ENCODE data around the gene CCDC74B. TPM values are rescaled to one million over a fixed set of nuclear protein-coding genes. Genes with fewer than 3 reads are reported as not detected.
A peak's percentile ranks its signal among the peaks of the same experiment; 100 is the strongest.
"Not testable (repeated sequence)": the region's sequence is repeated elsewhere in the genome, so short reads cannot be mapped to it uniquely, and the experiment has no call there.

The CCDC74B gene
- total and polyA plus RNA-seq, 10 donors: 0.27 to 2.5 (median 0.59) TPM; not detected in 2

DNA sequence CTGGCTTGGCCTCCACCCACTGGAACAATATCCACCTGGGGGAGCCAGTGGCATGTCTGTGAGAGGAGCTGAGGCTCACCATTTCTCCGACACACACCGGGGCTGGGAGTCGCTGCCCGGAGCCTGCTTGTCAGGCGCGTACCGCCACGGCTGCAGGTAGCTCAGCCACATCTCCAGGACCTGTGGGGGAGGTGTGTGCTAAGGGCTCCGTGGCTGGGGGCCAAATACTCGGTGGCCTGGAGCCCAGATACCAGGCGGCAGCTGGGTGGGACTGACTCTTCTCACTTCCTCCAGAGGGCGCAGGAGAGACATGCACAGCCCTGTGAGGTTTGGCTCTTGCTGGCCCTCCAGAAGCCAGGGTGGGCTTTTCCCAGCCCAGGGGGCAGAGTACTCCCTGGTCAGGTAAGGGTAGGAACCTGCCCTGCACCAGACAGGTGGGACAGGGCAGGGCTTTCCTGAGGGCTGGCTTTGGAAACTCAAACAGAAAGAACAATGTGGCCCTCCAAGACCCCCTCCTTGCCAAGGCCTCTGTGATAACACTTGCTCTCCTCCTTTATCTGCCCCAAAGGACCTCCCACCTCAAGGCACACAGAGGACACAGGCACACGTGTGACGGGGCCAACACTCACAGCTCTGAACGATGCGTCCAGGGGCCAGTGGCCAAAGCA, 11.2 kb upstream of the CCDC74B start:
- H3K4me1 ChIP-seq: peaks cover 0 to 31% (median 10%) of the 10 kb centered on the region in 6 donors
- intact Hi-C loops (cut with DNase I; ENCODE audit: low total_unique reads); H3K27me3 ChIP-seq (replicated peaks in 1 of 7); H3K4me3 ChIP-seq; H3K27ac ChIP-seq; H3K9me3 ChIP-seq: not testable (repeated sequence)
- peaks cover 0 to 95% (median 39%) of the 10 kb centered on the region in 6 donors for H3K36me3 ChIP-seq
- DNase-seq: peak; percentile 73
- TF ChIP-seq, protein P1, sequence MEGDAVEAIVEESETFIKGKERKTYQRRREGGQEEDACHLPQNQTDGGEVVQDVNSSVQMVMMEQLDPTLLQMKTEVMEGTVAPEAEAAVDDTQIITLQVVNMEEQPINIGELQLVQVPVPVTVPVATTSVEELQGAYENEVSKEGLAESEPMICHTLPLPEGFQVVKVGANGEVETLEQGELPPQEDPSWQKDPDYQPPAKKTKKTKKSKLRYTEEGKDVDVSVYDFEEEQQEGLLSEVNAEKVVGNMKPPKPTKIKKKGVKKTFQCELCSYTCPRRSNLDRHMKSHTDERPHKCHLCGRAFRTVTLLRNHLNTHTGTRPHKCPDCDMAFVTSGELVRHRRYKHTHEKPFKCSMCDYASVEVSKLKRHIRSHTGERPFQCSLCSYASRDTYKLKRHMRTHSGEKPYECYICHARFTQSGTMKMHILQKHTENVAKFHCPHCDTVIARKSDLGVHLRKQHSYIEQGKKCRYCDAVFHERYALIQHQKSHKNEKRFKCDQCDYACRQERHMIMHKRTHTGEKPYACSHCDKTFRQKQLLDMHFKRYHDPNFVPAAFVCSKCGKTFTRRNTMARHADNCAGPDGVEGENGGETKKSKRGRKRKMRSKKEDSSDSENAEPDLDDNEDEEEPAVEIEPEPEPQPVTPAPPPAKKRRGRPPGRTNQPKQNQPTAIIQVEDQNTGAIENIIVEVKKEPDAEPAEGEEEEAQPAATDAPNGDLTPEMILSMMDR (IDR thresholded peaks at IDR 0.05 in 8 of 11, conservative IDR thresholded peaks at IDR 0.05 in 3 of 11): peak in 8 of 11 experiments; percentile 17 to 59 (median 42)
- TF ChIP-seq POLR2AphosphoS5 (IDR thresholded peaks at IDR 0.05): peak in 1 of 3 donors; percentile 29
- 75 to 79% (median 78%) methylated on average over 8 to 16 of the region's 16 CpGs; no CpG with 5 or more reads in 1 of the 5 donors for WGBS, 5 donors

DNA sequence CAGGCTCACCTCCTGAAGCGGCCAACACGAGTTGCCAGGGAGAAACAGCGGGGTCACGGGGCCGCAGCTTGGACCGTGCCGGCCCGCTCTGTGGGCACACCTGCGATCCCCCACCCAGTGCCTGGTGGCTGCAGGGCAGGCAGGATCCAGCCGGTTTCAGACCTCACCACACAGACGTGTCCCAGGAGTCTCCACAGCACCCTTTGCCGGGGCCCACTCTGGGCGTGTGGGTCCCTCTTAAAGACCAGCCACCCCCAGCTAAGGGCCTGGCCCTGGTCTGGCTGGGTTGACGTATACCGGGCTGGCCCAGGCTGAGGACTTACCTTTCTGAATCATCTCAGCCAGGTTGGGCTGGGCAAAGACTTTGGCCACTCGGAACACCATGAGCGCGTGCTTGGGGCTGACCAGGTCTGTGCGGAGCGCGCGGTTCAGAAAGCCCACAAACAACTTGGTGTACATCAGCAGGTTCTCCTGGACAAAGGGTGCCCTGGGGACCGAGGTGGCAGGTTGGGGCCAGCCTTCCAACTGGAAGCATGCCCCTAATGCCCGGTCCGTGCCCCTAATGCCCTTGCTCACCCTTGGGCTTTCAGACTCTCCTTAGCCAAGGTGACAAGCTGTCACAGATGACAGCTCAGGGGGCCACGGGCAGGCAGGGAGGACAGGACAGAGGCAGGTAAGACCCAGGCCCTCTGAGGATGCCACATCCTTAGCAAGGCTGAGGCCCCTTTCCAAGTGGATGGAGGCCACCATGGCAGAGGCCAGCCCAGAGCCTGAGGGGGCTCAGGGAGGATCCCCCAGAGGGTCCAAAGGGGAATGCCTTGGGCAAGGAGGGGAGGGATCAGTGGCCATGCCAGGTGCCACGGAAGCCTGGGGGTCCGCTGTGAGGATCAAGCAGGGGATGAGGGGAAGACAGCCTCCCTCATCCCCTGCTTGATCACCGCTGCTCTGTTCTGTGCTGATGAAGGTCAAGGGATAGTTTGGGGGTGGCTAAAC, 10.2 kb upstream of the CCDC74B start:
- TF ChIP-seq POLR2A (IDR thresholded peaks at IDR 0.05): no peak
- TF ChIP-seq, protein P1 (IDR thresholded peaks at IDR 0.05 in 8 of 11, conservative IDR thresholded peaks at IDR 0.05 in 3 of 11): no peak
- no peak for TF ChIP-seq POLR2AphosphoS5 (IDR thresholded peaks at IDR 0.05)
- WGBS, 5 donors: 95 to 97% (median 96%) methylated on average over 24 to 29 of the region's 29 CpGs
- Histone ChIP-seq H3K4me3 (no peak overlapping the region), H3K36me3 (peaks cover 0 to 90% (median 39%) of the 10 kb centered on the region in 6 donors), H3K4me1 (peaks cover 0 to 31% (median 10%) of the 10 kb centered on the region in 6 donors), H3K9me3 (no peaks in the 10 kb centered on the region), H3K27ac (no peak overlapping the region), H3K27me3 (replicated peaks in 1 of 7) (no peaks in the 10 kb centered on the region)
- peak; percentile 74 for DNase-seq
- intact Hi-C loops (cut with DNase I; ENCODE audit: low total_unique reads): no loop called here

DNA sequence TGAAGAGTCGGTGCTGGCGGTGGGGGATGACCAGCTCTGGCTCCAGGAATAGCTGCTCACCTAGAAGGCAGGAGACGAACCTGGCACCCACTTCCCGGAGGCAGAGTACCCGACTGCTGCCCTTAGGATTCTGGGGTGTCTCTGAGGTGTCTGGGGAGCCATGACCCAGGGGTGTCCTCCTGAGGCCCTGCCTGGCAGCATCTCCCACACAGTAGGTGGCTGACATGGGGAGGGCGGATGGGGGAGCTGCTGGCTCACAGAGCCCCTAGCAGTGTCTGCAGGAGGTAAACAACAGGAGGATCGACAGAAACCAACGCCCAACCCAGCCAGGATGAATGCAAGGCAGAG, 9.5 kb upstream of the CCDC74B start:
- intact Hi-C loops (cut with DNase I; ENCODE audit: low total_unique reads); H3K9me3 ChIP-seq; H3K27ac ChIP-seq; H3K27me3 ChIP-seq (replicated peaks in 1 of 7); H3K4me3 ChIP-seq: not testable (repeated sequence)
- peak; percentile 53 for DNase-seq
- H3K4me1 ChIP-seq: peaks cover 0 to 31% (median 10%) of the 10 kb centered on the region in 6 donors
- H3K36me3 ChIP-seq: peaks cover 0 to 83% (median 37%) of the 10 kb centered on the region in 6 donors
- 90 to 100% (median 94%) methylated on average over 3 to 8 of the region's 8 CpGs for WGBS, 5 donors

DNA sequence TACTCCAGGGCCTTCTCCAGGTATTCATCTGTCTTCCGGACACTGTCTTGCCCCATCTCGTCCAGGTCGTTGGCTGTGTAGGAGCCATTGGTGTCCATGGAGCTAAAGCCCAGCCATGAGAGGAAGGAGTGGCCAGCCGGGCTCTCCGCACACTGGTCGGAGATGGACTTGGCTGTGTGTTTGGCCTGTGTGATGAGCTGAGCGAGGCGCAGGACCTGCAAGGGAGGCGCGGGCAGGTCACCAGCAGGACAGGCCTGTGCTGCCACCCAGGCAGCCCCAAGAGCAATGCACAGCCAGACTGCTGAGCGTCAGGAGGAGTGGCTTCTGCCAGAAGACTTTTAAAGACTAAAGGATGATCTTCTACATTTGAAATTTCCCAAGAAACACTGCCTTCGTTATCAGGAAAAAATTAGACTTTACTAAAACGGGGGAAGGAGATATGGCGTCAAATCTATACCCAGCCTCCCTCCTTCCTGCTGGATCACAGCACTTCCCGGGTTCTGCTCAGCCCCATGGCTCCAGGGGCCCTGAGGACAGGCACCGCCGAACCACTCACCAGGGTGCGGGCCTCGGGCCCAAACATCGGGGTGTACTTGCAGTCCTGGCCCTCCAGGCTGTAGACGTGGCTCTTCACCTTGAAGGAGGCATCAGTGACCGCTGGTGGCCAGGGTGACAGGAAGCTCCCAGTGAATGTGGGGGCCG, 9.0 kb upstream of the CCDC74B start:
- H3K27me3 ChIP-seq (replicated peaks in 1 of 7); H3K27ac ChIP-seq; H3K9me3 ChIP-seq; intact Hi-C loops (cut with DNase I; ENCODE audit: low total_unique reads); H3K4me3 ChIP-seq: not testable (repeated sequence)
- peak; percentile 48 for DNase-seq
- H3K36me3 ChIP-seq: peaks cover 0 to 78% (median 35%) of the 10 kb centered on the region in 6 donors
- 91 to 96% (median 94%) methylated on average over 15 to 23 of the region's 23 CpGs for WGBS, 5 donors
- peaks cover 0 to 26% (median 10%) of the 10 kb centered on the region in 6 donors for H3K4me1 ChIP-seq
